A549 (cell line): Measurements from ENCODE around the gene KCTD19. TPM values are rescaled to one million over a fixed set of nuclear protein-coding genes. Genes with fewer than 3 reads are reported as not detected.
A peak's percentile ranks its signal among the peaks of the same experiment; 100 is the strongest.

ENCODE experiments used
- ATAC-seq, 2 experiments: fragments of 200-7000 bp in 1 of 2; fragments of >200 bp in 1 of 2; cut with Nextera tagmentation in 1 of 2; cut with Tn5 transposase in 1 of 2; 3 replicates each; pipeline versions ENCODE4 v1.8.0 to v1.9.1; 2018 to 2020; ENCODE audit warnings: mild to moderate bottlenecking in 1 of 2, moderate library complexity in 1 of 2
- CTCF ChIA-PET: fragments of 300-600 bp; sonication (Branson Sonifier 250); formaldehyde crosslinking; extraction: SDS; loops from one replicate; lab custom pipeline; 2021; ENCODE audit warnings: antibody characterized with exemption, inconsistent platforms; lab: Yijun Ruan, JAX
- POLR2A ChIA-PET: fragments of 350-600 bp; formaldehyde crosslinking; extraction: SDS; loops from one replicate; lab custom pipeline; 2021; ENCODE audit warnings: antibody characterized with exemption, inconsistent platforms; lab: Yijun Ruan, JAX
- DNase-seq, 2 experiments: peaks; one replicate each; pipeline versions ENCODE4 v3.0.0 to v3.0.0-alpha.2; 2011 to 2016; ENCODE audit warnings: low read depth in 1 of 2, low spot score in 1 of 2
- FAIRE-seq: peaks from 2 replicates; lab custom pipeline; 2011; peaks lifted over from hg19 to GRCh38; lab: Jason Lieb, UNC
- H3K27ac ChIP-seq, 2 experiments: fragments of >200 bp; sonication (Bioruptor Twin); formaldehyde crosslinking; 3 replicates each; pipeline ENCODE4 v1.5.1; 2016 to 2017
- H3K4me1 ChIP-seq: fragments of >200 bp; sonication (Bioruptor Twin); formaldehyde crosslinking; 3 replicates; pipeline ENCODE4 v1.6.1; 2016
- H3K4me2 ChIP-seq: fragments of >200 bp; sonication (Bioruptor Twin); formaldehyde crosslinking; 3 replicates; pipeline ENCODE4 v1.6.1; 2016
- H3K4me3 ChIP-seq: fragments of >200 bp; sonication (Bioruptor Twin); formaldehyde crosslinking; 3 replicates; pipeline ENCODE4 v1.5.1; 2016
- H3K9me3 ChIP-seq: fragments of >200 bp; sonication (Bioruptor Twin); formaldehyde crosslinking; 3 replicates; pipeline ENCODE4 v1.6.1; 2016
- BCL3 ChIP-seq: fragments of >200 bp; sonication (Bioruptor Twin); formaldehyde crosslinking; IDR thresholded peaks from 3 replicates; pipeline ENCODE4 v1.6.1; 2016
- CBX2 ChIP-seq: fragments of 200-600 bp; sonication (generic); IDR thresholded peaks from 2 replicates; pipeline ENCODE4 v1.6.1; 2016; ENCODE audit warnings: low read depth, mild to moderate bottlenecking, borderline replicate concordance
- CBX8 ChIP-seq: fragments of 200-600 bp; sonication (generic); IDR thresholded peaks from 2 replicates; pipeline ENCODE4 v1.6.1; 2016
- CEBPB ChIP-seq, 2 experiments: fragments of >200 bp in 1 of 2; sonication (Bioruptor Twin) in 1 of 2; formaldehyde crosslinking in 1 of 2; IDR thresholded peaks; 2 replicates each; pipeline ENCODE4 v1.6.1; 2012 to 2016
- CHD4 ChIP-seq: fragments of 200-600 bp; sonication (generic); IDR thresholded peaks from 2 replicates; pipeline ENCODE4 v1.6.1; 2016; ENCODE audit warnings: antibody characterized with exemption, mild to moderate bottlenecking, borderline replicate concordance
- CTCF ChIP-seq: fragments of >200 bp; sonication (Bioruptor Twin); formaldehyde crosslinking; IDR thresholded peaks from 3 replicates; pipeline ENCODE4 v1.5.1; 2016
- ELK1 ChIP-seq: fragments of 150-350 bp; IDR thresholded peaks from 2 replicates; pipeline ENCODE4 v1.6.1; 2014; ENCODE audit warnings: low read depth, mild to moderate bottlenecking, low read length
- FOSB ChIP-seq: fragments of 250-450 bp; sonication (Bioruptor Pico); IDR thresholded peaks from 2 replicates; pipeline ENCODE4 v1.5.0; 2020; ENCODE audit warnings: mild to moderate bottlenecking, moderate library complexity
- FOSL2 ChIP-seq, 2 experiments: fragments of 450-650 bp in 1 of 2; fragments of >200 bp in 1 of 2; sonication (Bioruptor Twin) in 1 of 2; formaldehyde crosslinking; IDR thresholded peaks; 2 replicates each; pipeline versions ENCODE4 v1.5.0 to v1.6.1; 2016 to 2020; ENCODE audit warnings: mild to moderate bottlenecking in 1 of 2, moderate library complexity in 1 of 2
- HEYL ChIP-seq: fragments of 250-450 bp; sonication (Bioruptor Pico); IDR thresholded peaks from 2 replicates; pipeline ENCODE4 v1.8.0; 2021; ENCODE audit warnings: mild to moderate bottlenecking, moderate library complexity
- JUNB ChIP-seq: fragments of >200 bp; sonication (Bioruptor Twin); formaldehyde crosslinking; IDR thresholded peaks from 2 replicates; pipeline ENCODE4 v1.6.1; 2016
- KDM1A ChIP-seq: fragments of 200-600 bp; sonication (generic); IDR thresholded peaks from 2 replicates; pipeline ENCODE4 v1.6.1; 2016; ENCODE audit warnings: low read depth, mild to moderate bottlenecking
- NFE2L2 ChIP-seq: fragments of 150-350 bp; conservative IDR thresholded peaks from 2 replicates; pipeline ENCODE4 v1.6.1; 2014; ENCODE audit warnings: low read length
- NR3C1 ChIP-seq: fragments of >200 bp; sonication (Bioruptor Twin); formaldehyde crosslinking; IDR thresholded peaks from 3 replicates; pipeline ENCODE4 v1.6.1; 2017
- PBX3 ChIP-seq: IDR thresholded peaks from 2 replicates; pipeline ENCODE4 v1.6.1; 2012
- RCOR1 ChIP-seq: fragments of 150-350 bp; IDR thresholded peaks from 2 replicates; pipeline ENCODE4 v1.6.1; 2014; ENCODE audit warnings: antibody characterized with exemption, low read length, low read depth
- RNF2 ChIP-seq: fragments of 200-600 bp; sonication (generic); IDR thresholded peaks from 2 replicates; pipeline ENCODE4 v1.6.1; 2016; ENCODE audit warnings: low read depth, mild to moderate bottlenecking, antibody characterized with exemption, moderate library complexity, borderline replicate concordance
- TP53 ChIP-seq: fragments of 250-450 bp; sonication (Bioruptor Pico); IDR thresholded peaks from 2 replicates; pipeline ENCODE4 v1.5.0; 2021; ENCODE audit warnings: mild to moderate bottlenecking, moderate library complexity
- WGBS: methylation state at CpG from one replicate; pipeline ENCODE4 v1.1.6; 2017; ENCODE audit errors: missing lambda C conversion rate; 5-methylcytosine and 5-hydroxymethylcytosine counted together
- polyA plus RNA-seq, 4 experiments: library from polyadenylated mRNA; depleted of rRNA in 3 of 4; stranded (reverse); fragments of >200 nt; fragmentation: RNase III in 1 of 4; extraction: RNeasy Plus Mini Kit Qiagen cat#74134 plus additional on column Dnase treatment in 1 of 4; gene quantifications; 2 replicates in 3 of 4; 3 replicates in 1 of 4; pipeline ENCODE4 v1.2.3, GENCODE V29; 2011 to 2017
- TF ChIP-seq, protein P1 (sequence below): IDR thresholded peaks from 2 replicates; pipeline ENCODE4 v1.6.1; 2012
- TF ChIP-seq, protein P2 (sequence below): fragments of 200-600 bp; sonication (generic); IDR thresholded peaks from 2 replicates; pipeline ENCODE4 v1.6.1; 2016; ENCODE audit warnings: antibody characterized with exemption, mild to moderate bottlenecking, moderate library complexity
- TF ChIP-seq, protein P3 (sequence below): fragments of 250-450 bp; sonication (Bioruptor Pico); IDR thresholded peaks from 2 replicates; pipeline ENCODE4 v1.5.0; 2021; ENCODE audit warnings: mild to moderate bottlenecking, moderate library complexity, borderline replicate concordance

The KCTD19 gene
- polyA plus RNA-seq, 2 of the 4 experiments (the other 2 are of a cell fraction): 0.57 to 1.1 TPM

- Histone ChIP-seq H3K4me1 (peaks cover 21% of the 10 kb centered on the region), H3K4me3 (no peak overlapping the region)
- ATAC-seq: no peak
- DNase-seq: no peak
- CTCF ChIA-PET: interaction anchor here (1.7 to 7.0 kb wide), 2 partner anchors 16 to 25 kb away, joined by 4 to 49 read pairs; partner anchors contain the start of genes KCTD19 and LRRC36
- POLR2A ChIA-PET: no interaction called here
- FAIRE-seq: no peak
- TF ChIP-seq CHD4: no peak
- no peak for TF ChIP-seq RCOR1
- TF ChIP-seq, all 56 proteins: peak for 0
- no peak overlapping the region for H3K4me2 ChIP-seq
- peak overlapping the region in 1 of 2 experiments; percentile 76; a peak in 2 of 6 replicates for H3K27ac ChIP-seq
- WGBS: 90% methylated on average over 3 of the region's 3 CpGs
- H3K9me3 ChIP-seq: no peaks in the 10 kb centered on the region
Measured at GRCh38 chr16:67310561-67310960, 16.0 kb downstream of the KCTD19 start.

GRCh38 chr16:67305216-67306071 is 21.1 kb downstream of the KCTD19 start:
- WGBS: 87% methylated on average over 13 of the region's 13 CpGs
- no peak overlapping the region for H3K4me2 ChIP-seq
- FAIRE-seq: no peak
- no peak overlapping the region for H3K4me3 ChIP-seq
- TF ChIP-seq NFE2L2: no peak
- TF ChIP-seq BCL3: no peak
- TF ChIP-seq JUNB: no peak
- TF ChIP-seq ELK1: no peak
- TF ChIP-seq RNF2: no peak
- TF ChIP-seq HEYL (CRISPR knock-in tag): no peak
- no peak for TF ChIP-seq TP53 (CRISPR knock-in tag)
- TF ChIP-seq, protein P1, sequence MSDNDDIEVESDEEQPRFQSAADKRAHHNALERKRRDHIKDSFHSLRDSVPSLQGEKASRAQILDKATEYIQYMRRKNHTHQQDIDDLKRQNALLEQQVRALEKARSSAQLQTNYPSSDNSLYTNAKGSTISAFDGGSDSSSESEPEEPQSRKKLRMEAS: no peak
- no peak for TF ChIP-seq FOSL2 (IDR thresholded peaks at IDR 0.05)
- TF ChIP-seq FOSL2 (CRISPR knock-in tag; IDR thresholded peaks at IDR 0.05): no peak
- no peak for TF ChIP-seq NR3C1
- TF ChIP-seq CBX8: no peak
- no peak for TF ChIP-seq CEBPB (IDR thresholded peaks at IDR 0.05)
- TF ChIP-seq, protein P2, sequence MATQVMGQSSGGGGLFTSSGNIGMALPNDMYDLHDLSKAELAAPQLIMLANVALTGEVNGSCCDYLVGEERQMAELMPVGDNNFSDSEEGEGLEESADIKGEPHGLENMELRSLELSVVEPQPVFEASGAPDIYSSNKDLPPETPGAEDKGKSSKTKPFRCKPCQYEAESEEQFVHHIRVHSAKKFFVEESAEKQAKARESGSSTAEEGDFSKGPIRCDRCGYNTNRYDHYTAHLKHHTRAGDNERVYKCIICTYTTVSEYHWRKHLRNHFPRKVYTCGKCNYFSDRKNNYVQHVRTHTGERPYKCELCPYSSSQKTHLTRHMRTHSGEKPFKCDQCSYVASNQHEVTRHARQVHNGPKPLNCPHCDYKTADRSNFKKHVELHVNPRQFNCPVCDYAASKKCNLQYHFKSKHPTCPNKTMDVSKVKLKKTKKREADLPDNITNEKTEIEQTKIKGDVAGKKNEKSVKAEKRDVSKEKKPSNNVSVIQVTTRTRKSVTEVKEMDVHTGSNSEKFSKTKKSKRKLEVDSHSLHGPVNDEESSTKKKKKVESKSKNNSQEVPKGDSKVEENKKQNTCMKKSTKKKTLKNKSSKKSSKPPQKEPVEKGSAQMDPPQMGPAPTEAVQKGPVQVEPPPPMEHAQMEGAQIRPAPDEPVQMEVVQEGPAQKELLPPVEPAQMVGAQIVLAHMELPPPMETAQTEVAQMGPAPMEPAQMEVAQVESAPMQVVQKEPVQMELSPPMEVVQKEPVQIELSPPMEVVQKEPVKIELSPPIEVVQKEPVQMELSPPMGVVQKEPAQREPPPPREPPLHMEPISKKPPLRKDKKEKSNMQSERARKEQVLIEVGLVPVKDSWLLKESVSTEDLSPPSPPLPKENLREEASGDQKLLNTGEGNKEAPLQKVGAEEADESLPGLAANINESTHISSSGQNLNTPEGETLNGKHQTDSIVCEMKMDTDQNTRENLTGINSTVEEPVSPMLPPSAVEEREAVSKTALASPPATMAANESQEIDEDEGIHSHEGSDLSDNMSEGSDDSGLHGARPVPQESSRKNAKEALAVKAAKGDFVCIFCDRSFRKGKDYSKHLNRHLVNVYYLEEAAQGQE: no peak
- TF ChIP-seq, protein P3, sequence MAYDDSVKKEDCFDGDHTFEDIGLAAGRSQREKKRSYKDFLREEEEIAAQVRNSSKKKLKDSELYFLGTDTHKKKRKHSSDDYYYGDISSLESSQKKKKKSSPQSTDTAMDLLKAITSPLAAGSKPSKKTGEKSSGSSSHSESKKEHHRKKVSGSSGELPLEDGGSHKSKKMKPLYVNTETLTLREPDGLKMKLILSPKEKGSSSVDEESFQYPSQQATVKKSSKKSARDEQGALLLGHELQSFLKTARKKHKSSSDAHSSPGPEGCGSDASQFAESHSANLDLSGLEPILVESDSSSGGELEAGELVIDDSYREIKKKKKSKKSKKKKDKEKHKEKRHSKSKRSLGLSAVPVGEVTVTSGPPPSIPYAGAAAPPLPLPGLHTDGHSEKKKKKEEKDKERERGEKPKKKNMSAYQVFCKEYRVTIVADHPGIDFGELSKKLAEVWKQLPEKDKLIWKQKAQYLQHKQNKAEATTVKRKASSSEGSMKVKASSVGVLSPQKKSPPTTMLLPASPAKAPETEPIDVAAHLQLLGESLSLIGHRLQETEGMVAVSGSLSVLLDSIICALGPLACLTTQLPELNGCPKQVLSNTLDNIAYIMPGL (CRISPR knock-in tag): no peak
- TF ChIP-seq FOSB (CRISPR knock-in tag): no peak
- TF ChIP-seq CBX2: no peak
- TF ChIP-seq CTCF: no peak; the same call in 2 of the 3 replicates
- no peak for TF ChIP-seq PBX3
- TF ChIP-seq KDM1A: no peak
- TF ChIP-seq, all 56 proteins: peak for 0
- ChIA-PET POLR2A (no interaction called here), CTCF (interaction anchor here (0.6 to 2.3 kb wide), 3 partner anchors 8 to 27 kb away, joined by 4 to 8 read pairs (median 5); no protein-coding TSS in a partner anchor)
- Histone ChIP-seq H3K9me3 (no peaks in the 10 kb centered on the region), H3K4me1 (no peaks in the 10 kb centered on the region), H3K27ac (no peak overlapping the region)
- no peak for DNase-seq
- ATAC-seq: no peak
